Right ventricle myocardium superior (tissue), 1 donor: ENCODE data around the gene RFX7. TPM values are rescaled to one million over a fixed set of nuclear protein-coding genes. Genes with fewer than 3 reads are reported as not detected.
A peak's percentile ranks its signal among the peaks of the same experiment; 100 is the strongest.

Experiments
- ATAC-seq: fragments of 200-7000 bp; cut with Tn5 transposase; one replicate; pipeline ENCODE4 v1.9.1; 2020; ENCODE audit warnings: mild to moderate bottlenecking; ENCODE audit not compliant: poor library complexity
- DNase-seq: peaks from one replicate; pipeline ENCODE4 v3.0.0-alpha.2; 2020
- intact Hi-C: fragments of 100-400 bp; cut with DNase I; formaldehyde crosslinking; loops from one replicate; pipeline ENCODE4 v1.11.2; 2022
- total RNA-seq: library from RNA; stranded (reverse); fragmentation: NEBNext Ultra II Directional; extraction: Animal tissue kit (Norgen Biotek cat#: 25700); gene quantifications from one replicate; pipeline ENCODE4 v1.2.1, GENCODE V29; 2021
- donor health status: DM: no; HTN: yes; CAD: no; lungs with severe emphysema.

Gene RFX7
- total RNA-seq, 1 donor from 2014 or later: 7.2 TPM

GRCh38 chr15:56077081-56077480, 166.6 kb downstream of the RFX7 start:
- intact Hi-C loops: no loop called here
- ATAC-seq: no peak
- no peak for DNase-seq

DNA sequence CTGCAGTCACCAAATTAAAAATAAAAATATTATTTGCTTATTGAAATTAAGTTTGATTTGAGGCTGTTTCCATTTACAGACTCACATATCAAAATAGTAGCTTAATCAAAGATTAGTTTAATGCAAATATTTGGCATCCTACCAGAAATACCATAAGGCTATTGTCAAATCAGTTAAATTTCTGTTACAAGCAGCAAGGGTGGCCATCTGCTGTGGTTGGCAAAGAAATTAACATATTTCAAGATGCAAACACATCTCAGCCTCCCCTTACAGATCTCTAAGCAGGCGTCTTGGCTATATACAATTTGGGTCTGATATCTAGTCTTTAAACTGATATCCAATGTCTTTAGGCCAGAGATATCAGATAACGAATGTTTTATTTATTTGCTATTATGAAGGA, 167.0 kb downstream of the RFX7 start:
- no peak for DNase-seq
- intact Hi-C loops: no loop called here
- no peak for ATAC-seq

DNA sequence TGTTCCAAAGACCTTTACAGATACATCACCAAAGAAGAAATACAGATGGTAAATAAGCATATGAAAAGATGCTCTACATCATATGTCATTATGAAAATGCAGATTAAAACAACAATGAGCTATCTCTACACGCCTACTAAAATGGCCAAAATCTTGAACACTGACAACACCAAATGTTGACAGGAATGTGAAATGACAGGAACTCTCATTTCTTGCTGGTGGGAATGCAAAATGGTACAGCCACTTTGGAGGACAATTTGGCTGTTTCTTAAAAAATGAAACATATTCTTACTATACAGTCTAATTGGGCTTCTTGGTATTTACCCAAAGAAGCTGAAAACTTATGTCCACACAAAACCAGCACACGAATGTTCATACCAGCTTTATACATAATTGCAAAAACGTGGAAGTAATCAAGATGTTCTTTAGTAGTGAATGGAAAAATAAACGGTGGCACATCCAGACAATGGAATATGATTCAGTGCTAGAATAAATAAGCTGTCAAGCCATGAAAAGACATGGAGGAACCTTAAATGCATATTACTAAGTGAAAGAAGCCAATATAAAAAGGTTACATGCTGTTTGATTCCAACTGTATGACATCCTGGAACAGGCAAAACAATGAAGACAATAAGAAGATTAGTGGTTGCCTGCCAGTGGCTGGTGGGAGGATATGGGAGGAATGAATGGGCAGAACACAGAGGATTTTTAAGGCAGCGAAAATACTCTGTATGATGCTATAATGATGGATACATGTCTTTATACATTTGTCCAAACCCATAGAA, 169.0 kb downstream of the RFX7 start:
- DNase-seq (no peak), ATAC-seq (no peak)
- intact Hi-C loops: no loop called here

DNA sequence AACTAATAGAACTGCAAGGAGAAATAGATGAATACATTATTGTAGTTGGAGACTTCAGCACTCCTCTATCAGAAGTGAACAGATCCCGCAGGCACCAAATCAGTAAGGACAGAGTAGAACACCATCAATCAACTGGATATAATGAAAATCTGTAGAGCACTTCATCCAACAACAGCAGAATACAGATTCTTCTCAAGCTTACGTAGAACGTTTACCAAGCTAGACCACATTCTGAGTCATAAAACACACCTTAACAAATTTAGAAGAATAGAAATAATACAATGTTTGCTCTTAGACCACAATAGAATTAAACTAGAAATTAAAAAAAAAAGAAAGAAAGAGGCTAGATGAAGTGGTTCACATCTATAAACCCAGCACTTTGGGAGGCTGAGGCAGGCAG, 179.5 kb downstream of the RFX7 start:
- intact Hi-C loops: no loop called here
- ATAC-seq (no peak), DNase-seq (no peak)

DNA sequence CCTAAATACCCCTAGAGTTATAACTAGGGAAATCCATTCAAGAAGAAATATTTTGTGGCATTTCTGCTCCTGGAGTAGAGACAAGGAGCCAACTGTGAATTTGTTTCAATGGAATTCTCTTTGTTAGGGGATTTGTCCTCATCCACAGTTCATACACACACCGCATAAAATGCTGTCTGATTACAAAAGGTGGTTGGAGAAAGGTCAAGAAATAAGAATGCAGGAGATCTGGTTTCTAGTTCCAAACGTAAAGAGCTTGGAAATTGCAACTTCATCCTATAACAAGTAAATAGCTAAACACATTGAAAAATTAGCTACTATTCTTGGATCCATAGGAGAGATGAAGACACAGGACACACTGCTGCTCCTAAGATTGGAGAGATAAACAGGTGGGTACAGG, 184.0 kb downstream of the RFX7 start:
- intact Hi-C loops: loop anchor here (10.0 kb wide), 1 partner anchor 415 kb away; no protein-coding TSS in a partner anchor
- ATAC-seq (no peak), DNase-seq (no peak)

DNA sequence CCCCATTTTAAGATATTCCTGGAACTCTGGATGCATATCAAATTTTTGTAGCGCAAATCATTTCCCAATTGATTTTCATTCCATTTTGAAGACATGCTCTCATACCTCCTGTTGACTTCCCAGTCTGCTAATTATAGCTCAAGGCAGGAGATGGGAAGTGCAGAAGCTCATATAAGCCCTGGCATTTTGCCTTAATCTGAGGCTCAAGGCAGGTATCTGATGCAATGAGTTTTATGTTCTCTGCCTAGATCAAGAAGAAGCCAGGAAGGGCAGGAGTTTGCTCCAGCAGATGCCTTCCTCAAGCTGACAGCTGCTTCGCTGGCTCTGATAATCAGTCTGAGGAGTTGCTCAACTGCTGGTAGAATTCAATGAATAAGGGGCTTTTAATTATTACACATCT, 184.7 kb downstream of the RFX7 start:
- DNase-seq: no peak
- intact Hi-C loops: loop anchor here (10.0 kb wide), 1 partner anchor 414 kb away; no protein-coding TSS in a partner anchor
- ATAC-seq: no peak

GRCh38 chr15:56056626-56057025, 187.1 kb downstream of the RFX7 start:
- ATAC-seq (no peak), DNase-seq (no peak)
- intact Hi-C loops: loop anchor here (10.0 kb wide), 1 partner anchor 412 kb away; no protein-coding TSS in a partner anchor

DNA sequence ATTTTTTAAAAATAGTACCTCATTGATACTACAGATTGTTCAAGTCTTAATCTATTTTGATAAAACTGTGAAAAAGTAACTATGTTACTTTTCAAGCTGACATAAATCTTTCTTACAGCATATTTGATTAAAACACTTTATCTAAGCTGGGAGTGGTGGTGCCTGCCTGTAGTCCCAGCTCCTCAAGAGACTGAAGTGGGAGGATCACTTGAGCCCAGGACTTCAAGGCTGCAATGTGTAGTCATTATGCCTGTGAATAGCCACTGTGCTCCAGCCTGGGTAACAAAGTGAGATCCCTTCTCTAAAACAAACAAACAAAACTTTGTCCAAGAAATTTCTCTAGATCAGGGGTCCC, 190.7 kb downstream of the RFX7 start:
- ATAC-seq: no peak
- intact Hi-C loops: loop anchor here (10.0 kb wide), 1 partner anchor 408 kb away; no protein-coding TSS in a partner anchor

DNA sequence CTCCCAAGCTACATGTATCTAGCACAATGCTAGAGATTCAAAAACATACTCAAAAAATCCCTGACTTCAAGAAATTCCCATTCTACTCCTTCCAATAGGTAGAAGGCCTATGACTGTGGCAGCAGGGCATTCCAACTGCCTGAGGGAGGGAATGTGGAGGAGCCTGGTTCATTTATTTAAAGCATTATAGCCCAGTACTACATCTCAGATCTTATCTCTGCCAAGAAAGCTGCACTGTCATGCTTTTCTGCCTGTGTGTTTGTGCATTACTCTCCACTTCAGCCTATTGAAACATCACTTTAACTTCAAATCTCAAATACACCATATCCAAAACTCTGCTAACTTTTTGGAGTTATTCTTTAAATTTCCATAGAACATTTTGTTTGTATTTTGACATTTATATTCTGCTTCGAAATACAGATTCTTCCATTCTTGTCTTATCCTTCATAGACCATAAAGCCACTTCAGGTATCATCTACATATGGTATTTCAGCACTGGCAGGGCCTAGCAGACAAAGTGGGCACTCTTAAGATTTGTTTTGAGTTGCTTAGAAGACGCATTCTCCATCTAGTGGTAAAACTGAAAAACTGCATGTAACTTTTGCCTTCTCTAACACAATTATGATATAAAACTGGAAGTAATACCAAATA, 191.2 kb downstream of the RFX7 start:
- intact Hi-C loops: loop anchor here (10.0 kb wide), 1 partner anchor 408 kb away; no protein-coding TSS in a partner anchor
- DNase-seq (no peak), ATAC-seq (peak; percentile 46)

More for the DNA sequence above, 190.7 kb downstream of the RFX7 start:
- DNase-seq: no peak

DNA sequence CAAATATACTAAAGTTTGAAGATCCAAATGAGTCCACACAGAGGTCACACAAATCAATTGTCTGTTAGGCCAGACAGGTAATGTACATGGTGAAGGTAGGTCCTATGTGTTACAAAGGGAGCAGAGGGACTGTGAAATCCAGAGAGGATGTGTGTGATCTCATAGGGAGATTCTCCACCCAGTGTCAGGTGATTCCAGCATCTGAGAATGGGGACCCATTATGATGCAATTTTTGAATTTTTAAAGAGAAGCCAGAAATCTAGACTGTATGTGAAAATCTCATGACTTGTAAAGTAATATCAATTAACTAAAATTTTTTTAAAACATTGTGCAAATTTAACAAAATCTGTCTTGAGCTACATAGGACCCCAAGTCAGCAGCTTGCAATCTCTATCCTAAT, 192.0 kb downstream of the RFX7 start:
- intact Hi-C loops: loop anchor here (10.0 kb wide), 1 partner anchor 407 kb away; no protein-coding TSS in a partner anchor
- no peak for ATAC-seq
- DNase-seq: no peak

DNA sequence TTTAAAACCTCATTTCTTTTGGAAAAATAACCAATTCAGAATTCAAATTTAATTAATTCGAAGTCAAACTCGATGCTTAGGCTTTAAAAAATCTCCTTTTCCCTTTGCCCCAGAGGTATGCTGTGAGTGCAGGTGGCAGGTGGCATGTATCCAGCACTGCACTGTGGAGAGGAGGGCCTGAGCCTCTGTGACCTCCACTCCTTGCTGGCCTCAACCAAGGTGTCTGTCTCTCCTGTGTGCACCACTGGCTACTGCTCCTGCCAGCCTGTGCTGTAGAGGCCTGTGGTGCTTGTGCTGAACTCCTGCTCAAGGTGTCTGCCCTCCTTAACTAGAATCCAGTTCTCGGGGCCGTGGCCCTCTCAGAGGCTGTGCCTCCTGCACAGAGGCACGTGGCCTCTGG, 194.1 kb downstream of the RFX7 start:
- DNase-seq (no peak), ATAC-seq (no peak)
- intact Hi-C loops: no loop called here

GRCh38 chr15:56047354-56047753, 196.3 kb downstream of the RFX7 start:
- intact Hi-C loops: no loop called here

GRCh38 chr15:56045068-56045748, 198.5 kb downstream of the RFX7 start:
- intact Hi-C loops: no loop called here

More at GRCh38 chr15:56047354-56047753, 196.3 kb downstream of the RFX7 start:
- DNase-seq (no peak), ATAC-seq (no peak)

GRCh38 chr15:56042982-56043980, 200.4 kb downstream of the RFX7 start:
- DNase-seq: no peak
- no peak for ATAC-seq
- intact Hi-C loops: no loop called here

More at GRCh38 chr15:56045068-56045748, 198.5 kb downstream of the RFX7 start:
- DNase-seq (no peak), ATAC-seq (no peak)

GRCh38 chr15:56042498-56042897, 201.2 kb downstream of the RFX7 start:
- no peak for ATAC-seq
- intact Hi-C loops: no loop called here
- DNase-seq: no peak

GRCh38 chr15:56042031-56042430, 201.6 kb downstream of the RFX7 start:
- DNase-seq (no peak), ATAC-seq (no peak)
- intact Hi-C loops: no loop called here

DNA sequence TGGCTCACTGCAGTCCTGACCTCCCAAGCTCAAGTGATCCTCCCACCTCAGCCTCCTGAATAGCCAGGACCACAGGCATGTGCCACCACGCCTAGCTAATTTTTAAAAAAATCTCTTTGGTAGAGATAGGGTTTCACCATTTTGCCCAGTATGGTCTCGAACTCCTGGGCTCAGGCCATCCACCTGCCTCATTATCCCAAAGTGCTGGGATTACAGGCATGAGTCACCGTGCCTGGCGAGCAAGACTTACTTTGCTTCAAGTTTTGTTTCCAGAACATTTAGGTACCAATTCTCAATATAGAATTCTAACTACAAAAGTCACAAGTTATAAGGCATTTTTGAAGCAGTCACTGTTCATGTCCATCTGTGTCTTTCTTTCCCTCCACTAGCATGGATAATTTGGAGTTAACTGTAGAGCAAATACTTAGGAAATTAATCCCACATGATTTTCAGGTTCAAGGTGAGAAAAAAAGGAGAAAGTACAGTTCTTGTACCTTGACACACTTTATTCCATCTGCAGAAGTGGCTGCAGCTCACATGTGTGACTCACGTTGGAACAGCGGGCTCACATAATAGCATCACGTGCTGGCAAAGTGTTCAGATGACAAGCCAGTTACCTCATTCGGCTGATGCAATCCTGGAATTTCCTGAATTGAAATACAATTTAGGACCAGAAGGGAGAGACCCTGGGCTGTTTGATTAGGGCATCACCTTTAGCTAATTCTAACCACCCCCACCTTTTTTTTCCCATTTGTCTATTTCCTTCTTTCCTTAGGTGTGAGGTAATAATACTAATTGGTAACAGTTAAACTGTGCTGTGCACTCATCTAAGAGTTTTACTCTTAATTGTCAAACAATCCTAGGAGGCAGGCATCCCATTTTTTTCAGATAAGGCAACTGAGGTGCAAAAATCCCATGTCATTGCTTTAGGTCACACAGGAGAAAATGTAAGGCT, 203.3 kb downstream of the RFX7 start:
- intact Hi-C loops: no loop called here
- DNase-seq (peak; percentile 47), ATAC-seq (peak; percentile 68)
